HG03025 (cell line): ENCODE data around the gene PRKN.

Source experiments
- ATAC-seq: cut with Tn5 transposase; IDR thresholded peaks from one replicate; pipeline ENCODE4 v1.9.1; 2021; ENCODE audit warnings: mild to moderate bottlenecking, moderate library complexity; ENCODE audit not compliant: unreplicated experiment, low FRiP score

Gene PRKN

GRCh38 chr6:161951126-161951525 lies 776.4 kb downstream of the PRKN start:
- ATAC-seq: no peak

DNA sequence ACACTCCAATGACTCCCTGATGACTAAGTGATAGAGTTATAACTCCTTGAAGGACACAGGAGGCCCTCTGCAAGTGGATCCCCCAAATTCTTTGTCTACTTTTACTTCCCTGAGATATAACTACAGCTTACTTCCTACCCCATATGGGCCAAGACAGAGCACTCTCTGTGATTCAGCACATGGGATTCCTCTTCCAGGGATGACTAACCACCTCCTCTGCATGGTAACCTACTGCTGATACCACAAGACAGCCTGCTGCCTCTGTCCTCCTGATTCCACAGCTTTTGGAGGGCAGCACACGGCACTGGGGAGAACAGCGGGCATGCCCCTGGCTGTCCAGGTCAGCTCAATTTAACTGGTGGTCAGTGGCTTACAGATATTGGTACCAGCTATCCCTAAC lies 778.0 kb downstream of the PRKN start:
- no peak for ATAC-seq

DNA sequence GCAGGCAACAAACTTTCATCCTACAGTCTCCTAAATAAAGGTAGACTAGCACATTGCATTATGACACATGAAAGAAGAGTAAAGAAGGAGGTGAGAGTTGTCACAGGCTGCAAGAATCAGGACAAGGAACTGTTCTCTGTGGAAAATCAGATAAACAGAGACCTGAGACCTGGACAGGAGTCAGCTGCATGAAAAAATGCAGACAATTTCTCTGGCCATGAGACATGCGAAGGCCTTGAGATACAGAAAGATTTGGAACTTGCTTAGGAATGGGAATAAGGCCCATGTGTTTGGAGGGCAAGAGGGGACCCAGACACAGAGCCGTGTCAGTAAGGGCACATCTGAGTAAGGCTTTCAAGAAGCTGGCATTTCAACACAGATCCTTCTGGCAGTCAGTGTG lies 779.1 kb downstream of the PRKN start:
- ATAC-seq: no peak

DNA sequence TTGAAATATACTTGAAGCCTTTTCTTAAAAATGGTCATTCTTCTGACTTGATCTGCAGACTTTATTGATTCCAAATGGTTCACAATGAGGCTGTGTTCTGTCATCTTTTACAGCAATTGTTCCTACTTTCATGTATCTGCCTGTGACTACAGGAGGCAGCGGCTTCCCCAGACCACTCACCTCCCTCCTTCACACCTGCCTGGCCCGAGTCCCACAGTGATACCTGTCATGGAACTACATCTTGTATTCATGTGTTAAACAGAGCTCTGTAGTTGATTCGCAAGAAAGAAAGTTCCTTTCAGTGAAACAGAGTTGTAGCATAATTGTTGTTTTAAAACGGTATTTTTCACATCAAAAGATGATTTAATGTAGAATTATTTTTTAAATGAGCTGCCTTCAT lies 780.2 kb downstream of the PRKN start:
- ATAC-seq: no peak

DNA sequence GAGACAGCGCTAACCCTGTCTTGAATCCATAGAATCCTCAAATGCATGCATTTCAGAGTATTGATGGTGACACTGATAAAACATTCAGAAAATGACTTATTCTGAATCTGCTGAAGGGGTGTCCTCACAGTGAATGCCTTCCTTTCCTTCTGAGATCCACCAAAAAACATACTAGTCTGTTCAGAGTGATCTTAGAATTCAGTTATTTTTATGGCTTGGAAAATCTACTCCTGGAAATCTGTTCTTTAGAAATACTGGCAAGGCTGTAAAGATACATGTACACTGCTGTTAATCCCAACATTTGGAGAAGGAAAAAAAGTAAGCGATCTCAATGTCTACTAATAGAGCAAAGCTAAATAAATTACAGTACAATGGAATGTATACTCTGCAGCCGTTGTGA lies 781.1 kb downstream of the PRKN start:
- ATAC-seq: no peak

- no peak for ATAC-seq
Observed at GRCh38 chr6:161943561-161943960, 784.0 kb downstream of the PRKN start.

DNA sequence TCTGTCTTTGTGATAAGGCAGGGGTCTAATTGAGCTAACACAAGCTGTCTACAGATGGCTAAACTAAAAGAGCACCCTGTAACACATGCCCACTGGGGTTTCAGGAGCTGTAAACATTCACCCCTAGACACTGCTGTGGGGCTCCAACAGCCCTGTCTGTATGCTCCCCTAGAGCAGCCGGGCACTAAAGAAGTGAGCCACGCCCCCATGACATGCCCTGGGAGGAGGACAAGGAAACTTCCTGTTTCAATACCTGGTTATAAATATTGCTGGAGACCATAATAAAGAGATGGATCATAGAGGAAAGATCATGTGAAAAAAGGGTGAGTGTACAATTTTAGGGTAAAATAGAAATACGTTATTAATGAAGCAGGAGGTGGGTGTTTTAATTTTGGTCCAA lies 786.0 kb downstream of the PRKN start:
- no peak for ATAC-seq

DNA sequence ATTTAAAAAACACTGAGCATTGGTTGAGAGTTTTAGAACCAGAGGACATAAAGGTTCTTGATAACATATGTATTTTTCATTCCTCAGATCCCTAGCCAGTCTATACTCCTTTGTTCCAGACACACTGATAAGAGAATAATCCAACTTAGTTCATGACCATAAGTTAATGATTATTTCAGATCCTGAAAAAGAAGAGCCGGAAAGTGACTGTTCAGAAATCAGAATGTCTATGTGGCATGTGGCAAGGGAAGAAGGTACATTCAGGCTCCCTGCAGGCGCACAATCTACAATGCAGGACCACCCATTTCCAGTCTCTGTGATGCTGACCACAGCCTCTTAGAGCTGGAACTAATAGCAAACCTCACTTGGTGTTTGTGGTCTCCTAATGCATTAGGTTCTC lies 787.0 kb downstream of the PRKN start:
- no peak for ATAC-seq

DNA sequence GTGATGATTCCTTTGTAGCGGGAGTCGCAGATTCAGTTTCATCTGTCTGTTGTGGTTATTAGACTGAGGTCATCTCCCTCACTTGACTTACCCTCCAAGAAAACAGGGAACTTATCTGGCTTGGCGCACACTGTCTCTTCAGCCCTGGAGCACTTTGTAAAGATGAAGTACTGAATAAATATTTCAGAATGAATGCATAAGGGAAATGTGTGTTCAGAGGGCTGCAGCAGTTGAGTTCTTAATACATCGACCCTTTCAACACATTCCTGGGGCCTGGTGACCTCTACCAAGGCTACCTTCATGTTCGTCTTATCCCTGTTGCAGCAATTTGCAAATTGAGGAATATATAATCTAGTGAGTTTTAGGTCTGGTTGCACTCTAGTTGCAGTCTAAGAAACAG lies 801.2 kb downstream of the PRKN start:
- ATAC-seq: no peak

DNA sequence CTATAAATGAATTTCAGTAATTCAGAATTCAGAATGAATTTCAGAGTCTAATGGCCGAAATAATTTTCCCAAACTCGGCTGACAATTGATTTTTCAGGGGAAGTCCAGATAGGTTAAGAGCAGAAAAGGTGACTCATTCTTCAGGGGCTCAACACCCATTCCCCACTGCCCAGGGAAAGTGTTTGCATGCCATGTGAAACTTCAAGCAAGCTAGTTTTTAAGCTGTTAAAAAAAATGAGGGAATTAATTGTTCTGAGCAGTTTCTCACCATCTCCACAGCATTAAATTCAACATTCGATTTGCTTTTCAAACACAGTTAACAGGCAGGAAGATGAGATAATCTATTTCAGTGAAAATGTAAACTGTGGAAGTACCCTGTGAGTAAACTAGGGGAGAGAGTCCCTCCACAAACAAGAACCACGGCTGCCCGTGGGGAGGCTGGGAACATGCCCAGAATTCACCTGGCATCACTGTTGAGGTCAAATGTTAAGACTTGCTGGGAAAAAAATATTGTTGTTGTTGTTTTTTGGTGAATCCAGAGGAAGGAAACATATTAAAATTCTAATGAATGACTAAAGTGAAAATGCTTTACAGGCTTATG lies 803.0 kb downstream of the PRKN start:
- no peak for ATAC-seq

GRCh38 chr6:161922631-161923119 lies 804.9 kb downstream of the PRKN start:
- ATAC-seq: no peak

- ATAC-seq: no peak
Observed at GRCh38 chr6:161921602-161922395, 805.8 kb downstream of the PRKN start.

DNA sequence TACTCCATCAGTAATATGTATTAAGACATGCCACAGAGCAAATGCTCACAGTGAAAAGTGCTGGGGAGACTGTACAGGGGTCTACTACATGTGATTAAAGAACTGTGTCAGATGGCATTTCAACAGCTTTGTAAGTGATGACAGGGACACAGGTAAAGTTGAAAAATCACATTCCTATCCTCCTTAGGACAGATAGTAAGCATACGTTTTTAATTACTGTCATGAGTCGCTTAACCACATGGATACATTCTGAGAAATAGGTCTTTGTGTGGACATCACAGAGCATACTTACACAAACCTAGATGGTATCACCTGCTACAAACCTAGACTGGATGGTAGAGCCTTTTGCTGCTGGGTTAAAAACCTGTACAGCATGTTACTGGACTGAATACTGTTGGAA lies 807.9 kb downstream of the PRKN start:
- no peak for ATAC-seq

GRCh38 chr6:161918628-161919205 lies 808.8 kb downstream of the PRKN start:
- ATAC-seq: no peak

- no peak for ATAC-seq
Observed at GRCh38 chr6:161918109-161918531, 809.4 kb downstream of the PRKN start.

- ATAC-seq: no peak
Observed at GRCh38 chr6:161917645-161918044, 809.9 kb downstream of the PRKN start.

- no peak for ATAC-seq
Observed at GRCh38 chr6:161915456-161915964, 812.1 kb downstream of the PRKN start.

- no peak for ATAC-seq
Observed at GRCh38 chr6:161908872-161909271, 818.7 kb downstream of the PRKN start.

GRCh38 chr6:161906571-161906970 lies 821.0 kb downstream of the PRKN start:
- no peak for ATAC-seq

DNA sequence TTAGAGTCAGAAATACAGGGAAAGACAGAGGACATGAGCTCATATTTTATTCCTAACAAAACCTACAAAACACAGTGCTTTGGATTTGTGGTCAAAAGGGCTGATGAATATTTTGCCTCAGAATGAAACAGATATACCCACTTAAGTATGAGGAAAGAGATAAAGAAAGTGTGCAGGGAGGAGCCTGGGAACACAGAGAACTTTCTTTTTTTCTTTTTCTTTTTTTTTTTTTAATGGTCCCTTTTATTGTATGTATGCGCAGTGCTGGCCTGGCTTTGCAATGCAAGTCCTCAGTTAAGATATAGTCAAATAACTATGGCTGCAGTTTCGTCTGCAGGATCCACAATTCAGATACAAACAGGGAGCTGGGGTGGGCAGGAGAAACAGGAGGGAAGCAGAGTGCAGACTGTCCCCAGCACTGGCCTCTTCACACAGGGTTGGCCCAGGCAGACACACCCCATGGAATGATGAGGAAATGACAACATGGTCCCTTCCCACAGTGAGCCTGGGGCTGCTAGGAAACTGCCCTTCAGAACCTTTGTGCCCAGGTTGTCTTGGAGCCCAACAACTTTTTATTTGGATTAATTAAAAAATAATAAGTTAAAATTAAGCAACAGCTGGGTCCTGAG lies 823.9 kb downstream of the PRKN start:
- ATAC-seq: no peak
